GM13976 (cell line): ENCODE data around the gene EZH2.

Experiments
- DNase-seq: peaks from one replicate; pipeline ENCODE4 v3.0.0; 2012; ENCODE audit warnings: low spot score
- in situ Hi-C: fragments of 300-500 bp; cut with MboI; formaldehyde crosslinking; loops from one replicate; pipeline ENCODE4 v1.12.0; 2022; ENCODE audit warnings: low sequenced_read_pairs, mixed read lengths, inconsistent platforms; ENCODE audit not compliant: unreplicated experiment
- TF ChIP-seq, protein P1 (sequence below): IDR thresholded peaks from 2 replicates; pipeline ENCODE4 v1.5.1; 2012; ENCODE audit warnings: borderline replicate concordance, mild to moderate bottlenecking; ENCODE audit not compliant: insufficient read depth; ENCODE audit errors: extremely low read depth, missing control alignments, control extremely low read depth

EZH2 gene

DNA sequence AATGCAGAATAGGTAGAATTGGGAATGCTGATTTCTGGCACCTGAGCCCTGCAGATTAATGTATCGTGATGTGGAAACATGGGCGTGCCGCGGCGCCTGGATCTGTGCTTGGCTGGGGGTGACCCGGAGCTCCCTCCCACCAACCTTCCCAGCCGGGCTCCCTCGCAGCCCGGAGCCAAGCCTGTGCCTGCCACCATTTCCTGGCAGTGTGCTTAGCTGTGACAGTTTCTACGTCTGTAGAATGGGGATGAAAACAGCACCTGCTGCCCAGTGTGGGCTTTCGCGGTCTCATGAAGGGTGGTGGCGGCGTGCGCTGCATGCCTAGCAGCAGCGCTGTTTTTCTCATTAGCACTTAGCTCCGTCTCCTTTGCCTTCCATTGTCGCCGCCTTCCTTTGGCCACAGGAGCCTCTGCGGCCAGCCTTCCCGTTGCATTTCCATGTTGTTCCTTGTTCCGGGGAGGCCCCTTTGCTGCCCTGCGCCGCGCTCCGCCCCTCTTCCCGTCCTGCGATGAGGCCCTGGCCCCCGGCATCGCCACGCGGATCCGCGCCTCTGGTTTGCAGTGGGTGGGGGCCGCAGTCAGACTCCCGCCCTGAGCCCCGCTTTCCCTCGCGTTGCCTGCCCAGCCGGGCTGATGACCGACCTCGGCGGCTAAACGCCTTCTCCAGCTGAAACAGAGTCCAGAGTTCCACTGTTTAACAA is 101.2 kb downstream of the EZH2 start:
- TF ChIP-seq, protein P1, sequence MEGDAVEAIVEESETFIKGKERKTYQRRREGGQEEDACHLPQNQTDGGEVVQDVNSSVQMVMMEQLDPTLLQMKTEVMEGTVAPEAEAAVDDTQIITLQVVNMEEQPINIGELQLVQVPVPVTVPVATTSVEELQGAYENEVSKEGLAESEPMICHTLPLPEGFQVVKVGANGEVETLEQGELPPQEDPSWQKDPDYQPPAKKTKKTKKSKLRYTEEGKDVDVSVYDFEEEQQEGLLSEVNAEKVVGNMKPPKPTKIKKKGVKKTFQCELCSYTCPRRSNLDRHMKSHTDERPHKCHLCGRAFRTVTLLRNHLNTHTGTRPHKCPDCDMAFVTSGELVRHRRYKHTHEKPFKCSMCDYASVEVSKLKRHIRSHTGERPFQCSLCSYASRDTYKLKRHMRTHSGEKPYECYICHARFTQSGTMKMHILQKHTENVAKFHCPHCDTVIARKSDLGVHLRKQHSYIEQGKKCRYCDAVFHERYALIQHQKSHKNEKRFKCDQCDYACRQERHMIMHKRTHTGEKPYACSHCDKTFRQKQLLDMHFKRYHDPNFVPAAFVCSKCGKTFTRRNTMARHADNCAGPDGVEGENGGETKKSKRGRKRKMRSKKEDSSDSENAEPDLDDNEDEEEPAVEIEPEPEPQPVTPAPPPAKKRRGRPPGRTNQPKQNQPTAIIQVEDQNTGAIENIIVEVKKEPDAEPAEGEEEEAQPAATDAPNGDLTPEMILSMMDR = no peak
- DNase-seq = no peak
- in situ Hi-C loops = no loop called here

DNA sequence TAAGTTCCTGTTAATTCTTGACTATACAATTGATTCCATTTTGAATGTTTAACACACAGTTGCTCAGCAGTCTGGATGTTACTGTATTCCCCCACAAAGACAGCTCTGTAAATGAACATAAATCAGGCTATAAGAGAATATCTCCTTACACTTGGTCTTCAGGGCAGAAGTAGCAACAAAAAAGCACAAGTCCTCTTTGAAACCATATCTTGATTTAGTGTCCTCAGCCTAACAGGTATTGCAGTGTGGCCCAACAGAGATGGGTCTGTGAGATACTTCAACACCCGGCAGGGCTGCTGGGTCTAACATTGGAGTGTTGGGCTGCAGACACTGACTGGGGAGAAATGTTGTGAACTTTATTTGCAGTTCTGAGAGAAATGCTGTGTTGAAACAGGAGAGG is 109.6 kb downstream of the EZH2 start:
- DNase-seq = no peak
- TF ChIP-seq, protein P1 = no peak
- in situ Hi-C loops = no loop called here

DNA sequence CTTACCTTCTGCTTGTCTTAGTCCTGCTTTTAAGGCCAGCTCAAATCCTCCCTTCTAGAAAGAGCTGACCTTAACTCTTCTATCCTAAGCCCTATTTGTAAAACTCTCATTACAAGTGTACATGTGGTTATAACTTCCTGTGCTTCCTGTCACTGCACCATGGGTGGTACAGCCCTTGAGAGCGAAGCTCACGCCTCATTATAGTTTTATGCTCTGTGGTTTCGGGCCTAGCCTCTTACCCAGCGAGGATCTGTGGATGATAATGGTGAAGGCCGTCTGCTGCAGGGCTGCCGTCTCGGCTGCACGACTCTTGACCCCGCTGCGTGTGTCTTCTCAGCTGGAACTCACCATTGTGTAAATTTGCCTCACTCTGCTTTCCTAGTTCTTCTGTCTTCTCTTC is 110.8 kb downstream of the EZH2 start:
- DNase-seq = no peak
- TF ChIP-seq, protein P1 = no peak
- in situ Hi-C loops = no loop called here

DNA sequence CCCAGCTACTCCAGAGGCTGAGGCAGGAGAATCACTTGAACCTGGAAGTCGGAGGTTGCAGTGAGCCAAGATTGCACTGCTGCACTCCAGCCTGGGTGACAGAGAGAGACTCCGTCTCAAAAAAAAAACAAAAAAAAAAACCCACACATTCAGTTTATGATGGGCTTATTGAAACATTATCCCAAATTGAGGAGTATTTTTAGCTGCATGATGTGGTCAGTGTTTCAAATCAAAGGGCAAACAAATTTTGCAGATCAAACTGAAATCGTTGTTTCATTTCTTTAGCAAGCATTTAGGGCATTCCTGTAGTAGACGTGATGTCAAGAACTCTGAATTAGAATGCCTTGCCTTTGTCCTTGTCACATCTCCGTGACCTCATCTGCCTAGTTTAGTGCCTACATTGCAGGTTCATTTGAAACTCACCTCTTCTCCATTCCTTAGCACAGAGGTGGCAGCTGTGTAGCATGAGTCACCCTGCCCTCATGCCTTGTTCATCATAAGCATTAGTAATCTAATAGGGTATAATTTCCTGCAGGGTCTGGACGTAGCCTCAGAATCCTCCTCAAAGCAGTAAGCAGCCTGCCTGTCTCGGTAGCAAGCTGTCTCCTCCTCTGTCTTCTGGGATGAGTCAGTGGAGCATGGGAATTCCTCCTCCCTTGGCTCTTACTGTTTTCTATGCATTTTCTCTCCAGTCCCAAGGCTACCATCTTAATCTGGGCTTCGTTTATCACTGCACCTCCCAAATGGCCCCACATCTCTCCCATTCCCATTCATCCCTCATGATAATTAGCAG is 111.6 kb downstream of the EZH2 start:
- in situ Hi-C loops = no loop called here
- TF ChIP-seq, protein P1 = no peak
- no peak for DNase-seq

DNA sequence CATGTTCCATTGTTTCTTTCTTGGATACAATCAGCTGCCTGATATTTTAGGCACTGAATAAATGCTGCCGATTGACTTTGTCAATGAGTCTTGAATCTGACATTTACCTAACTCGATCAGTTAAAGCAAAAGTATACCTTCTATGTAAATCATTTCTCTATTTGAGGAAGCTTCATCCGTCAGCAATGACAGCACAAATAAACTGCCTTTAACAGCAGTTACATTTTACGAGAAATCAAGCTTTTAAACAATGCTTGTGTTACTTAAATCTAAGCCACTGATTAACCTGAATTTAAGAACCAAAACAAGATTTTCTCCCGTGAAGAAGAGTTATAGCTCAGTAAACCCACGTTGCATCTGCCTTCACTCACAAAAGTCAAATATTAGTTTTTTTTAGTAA is 114.1 kb downstream of the EZH2 start:
- TF ChIP-seq, protein P1 = no peak
- in situ Hi-C loops = no loop called here

DNA sequence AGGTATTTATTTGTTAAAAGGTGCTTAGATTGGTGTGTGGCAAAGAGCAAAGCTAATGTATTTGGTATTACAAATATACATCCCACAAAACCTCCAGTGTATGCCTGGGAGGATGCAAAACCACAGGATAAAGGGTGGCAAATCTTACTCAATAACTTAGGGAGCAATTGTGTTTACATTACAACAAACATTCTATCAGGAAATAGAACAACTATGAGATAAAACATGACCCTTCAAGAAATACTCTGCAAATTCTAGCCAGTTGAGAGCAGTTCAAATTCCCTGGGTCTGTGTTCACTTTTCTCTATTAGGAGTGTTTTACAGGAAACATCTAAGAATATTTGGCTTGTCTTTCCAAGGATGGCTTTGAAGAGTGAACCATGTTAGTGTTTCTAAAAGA is 120.5 kb downstream of the EZH2 start:
- in situ Hi-C loops = no loop called here
- TF ChIP-seq, protein P1 = no peak
- DNase-seq = no peak

More for the DNA sequence above, 114.1 kb downstream of the EZH2 start:
- no peak for DNase-seq
